NCI-H187 (cell line): Measurements from ENCODE around the gene DNAH2.
"Not testable (repeated sequence)": the region's sequence is repeated elsewhere in the genome, so short reads cannot be mapped to it uniquely, and the experiment has no call there.

ENCODE experiments used
- DNase-seq, 2 experiments: peaks; one replicate each; lab custom pipeline; 2025; lab: John Stamatoyannopoulos, UW

DNAH2 gene

DNA sequence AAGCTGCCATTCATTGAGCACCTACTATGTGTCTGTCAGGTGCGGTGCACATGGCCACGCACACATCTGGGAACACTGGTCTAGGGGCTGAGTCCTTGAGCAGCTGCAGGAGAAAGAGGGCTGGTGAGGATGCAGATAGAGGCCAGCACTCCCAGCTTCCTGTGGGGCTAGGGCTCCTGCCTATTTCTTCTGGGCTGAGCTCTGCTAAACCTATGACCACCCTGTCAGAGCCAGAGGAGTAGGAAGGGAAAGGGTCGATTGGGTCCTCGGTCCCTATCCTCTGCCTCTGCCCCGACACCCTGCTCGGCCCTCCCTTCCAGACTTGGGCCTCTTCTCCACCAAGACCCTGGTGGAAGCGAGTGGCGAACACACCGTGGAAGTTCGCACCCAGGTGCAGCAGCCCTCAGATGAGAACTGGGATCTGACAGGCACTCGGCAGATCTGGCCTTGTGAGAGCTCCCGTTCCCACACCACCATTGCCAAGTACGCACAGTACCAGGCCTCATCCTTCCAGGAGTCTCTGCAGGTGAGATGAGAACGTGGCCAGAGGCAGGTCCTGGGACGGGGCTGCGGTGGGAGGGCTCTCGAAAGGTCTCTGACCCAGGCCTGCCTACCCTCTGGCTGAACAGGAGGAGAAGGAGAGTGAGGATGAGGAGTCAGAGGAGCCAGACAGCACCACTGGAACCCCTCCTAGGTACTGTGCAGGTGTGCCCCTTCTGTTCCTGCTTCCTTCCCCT lies 133.3 kb downstream of the DNAH2 start:
- DNase-seq = no peak

DNA sequence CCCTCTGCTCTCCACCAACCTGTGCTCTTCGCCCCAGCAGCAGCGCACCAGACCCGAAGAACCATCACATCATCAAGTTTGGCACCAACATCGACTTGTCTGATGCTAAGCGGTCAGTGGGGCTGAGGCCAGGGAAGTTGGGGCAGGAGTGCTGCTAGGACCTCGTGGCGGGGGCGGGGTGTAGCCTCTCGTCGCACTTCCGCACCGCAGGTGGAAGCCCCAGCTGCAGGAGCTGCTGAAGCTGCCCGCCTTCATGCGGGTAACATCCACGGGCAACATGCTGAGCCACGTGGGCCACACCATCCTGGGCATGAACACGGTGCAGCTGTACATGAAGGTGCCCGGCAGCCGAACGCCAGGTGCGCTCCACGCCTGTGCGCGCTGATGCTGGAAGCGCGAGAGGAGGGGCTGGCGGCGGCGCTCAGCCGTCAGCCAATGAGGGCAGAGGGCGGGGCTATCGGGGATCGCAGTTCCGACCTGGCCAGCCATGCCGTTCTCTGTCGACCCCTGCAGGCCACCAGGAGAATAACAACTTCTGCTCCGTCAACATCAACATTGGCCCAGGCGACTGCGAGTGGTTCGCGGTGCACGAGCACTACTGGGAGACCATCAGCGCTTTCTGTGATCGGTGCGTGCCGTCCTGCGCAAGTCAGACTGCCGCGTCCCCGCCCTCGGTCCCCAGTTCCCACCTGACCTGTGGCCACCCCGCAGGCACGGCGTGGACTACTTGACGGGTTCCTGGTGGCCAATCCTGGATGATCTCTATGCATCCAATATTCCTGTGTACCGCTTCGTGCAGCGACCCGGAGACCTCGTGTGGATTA lies 134.1 kb downstream of the DNAH2 start:
- peak; percentile 29 to 72 for DNase-seq

DNA sequence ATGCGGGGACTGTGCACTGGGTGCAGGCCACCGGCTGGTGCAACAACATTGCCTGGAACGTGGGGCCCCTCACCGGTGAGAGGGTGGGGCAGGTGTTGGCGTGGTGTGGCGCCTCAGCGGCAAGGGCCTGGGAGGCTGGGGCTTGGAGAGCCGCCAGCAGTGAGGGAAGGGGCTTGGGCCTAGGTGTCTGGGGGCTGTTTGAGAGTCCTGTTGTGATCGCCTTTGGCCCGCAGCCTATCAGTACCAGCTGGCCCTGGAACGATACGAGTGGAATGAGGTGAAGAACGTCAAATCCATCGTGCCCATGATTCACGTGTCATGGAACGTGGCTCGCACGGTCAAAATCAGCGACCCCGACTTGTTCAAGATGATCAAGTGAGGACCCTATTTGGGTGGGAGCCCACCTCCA lies 134.7 kb downstream of the DNAH2 start:
- no peak for DNase-seq

DNA sequence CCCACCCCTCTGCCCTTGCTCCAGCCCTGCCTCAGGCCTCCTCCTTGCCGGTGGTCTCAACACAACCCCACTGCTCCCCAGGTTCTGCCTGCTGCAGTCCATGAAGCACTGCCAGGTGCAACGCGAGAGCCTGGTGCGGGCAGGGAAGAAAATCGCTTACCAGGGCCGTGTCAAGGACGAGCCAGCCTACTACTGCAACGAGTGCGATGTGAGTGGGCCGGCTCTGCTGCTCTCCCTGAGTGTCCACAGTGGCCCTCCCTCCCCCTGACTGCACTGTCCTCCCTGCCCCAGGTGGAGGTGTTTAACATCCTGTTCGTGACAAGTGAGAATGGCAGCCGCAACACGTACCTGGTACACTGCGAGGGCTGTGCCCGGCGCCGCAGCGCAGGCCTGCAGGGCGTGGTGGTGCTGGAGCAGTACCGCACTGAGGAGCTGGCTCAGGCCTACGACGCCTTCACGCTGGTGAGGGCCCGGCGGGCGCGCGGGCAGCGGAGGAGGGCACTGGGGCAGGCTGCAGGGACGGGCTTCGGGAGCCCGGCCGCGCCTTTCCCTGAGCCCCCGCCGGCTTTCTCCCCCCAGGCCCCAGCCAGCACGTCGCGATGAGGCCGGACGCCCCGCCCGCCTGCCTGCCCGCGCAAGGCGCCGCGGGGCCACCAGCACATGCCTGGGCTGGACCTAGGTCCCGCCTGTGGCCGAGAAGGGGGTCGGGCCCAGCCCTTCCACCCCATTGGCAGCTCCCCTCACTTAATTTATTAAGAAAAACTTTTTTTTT lies 135.6 kb downstream of the DNAH2 start:
- DNase-seq = no peak

DNA sequence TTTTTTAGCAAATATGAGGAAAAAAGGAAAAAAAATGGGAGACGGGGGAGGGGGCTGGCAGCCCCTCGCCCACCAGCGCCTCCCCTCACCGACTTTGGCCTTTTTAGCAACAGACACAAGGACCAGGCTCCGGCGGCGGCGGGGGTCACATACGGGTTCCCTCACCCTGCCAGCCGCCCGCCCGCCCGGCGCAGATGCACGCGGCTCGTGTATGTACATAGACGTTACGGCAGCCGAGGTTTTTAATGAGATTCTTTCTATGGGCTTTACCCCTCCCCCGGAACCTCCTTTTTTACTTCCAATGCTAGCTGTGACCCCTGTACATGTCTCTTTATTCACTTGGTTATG lies 136.1 kb downstream of the DNAH2 start:
- DNase-seq = no peak

DNA sequence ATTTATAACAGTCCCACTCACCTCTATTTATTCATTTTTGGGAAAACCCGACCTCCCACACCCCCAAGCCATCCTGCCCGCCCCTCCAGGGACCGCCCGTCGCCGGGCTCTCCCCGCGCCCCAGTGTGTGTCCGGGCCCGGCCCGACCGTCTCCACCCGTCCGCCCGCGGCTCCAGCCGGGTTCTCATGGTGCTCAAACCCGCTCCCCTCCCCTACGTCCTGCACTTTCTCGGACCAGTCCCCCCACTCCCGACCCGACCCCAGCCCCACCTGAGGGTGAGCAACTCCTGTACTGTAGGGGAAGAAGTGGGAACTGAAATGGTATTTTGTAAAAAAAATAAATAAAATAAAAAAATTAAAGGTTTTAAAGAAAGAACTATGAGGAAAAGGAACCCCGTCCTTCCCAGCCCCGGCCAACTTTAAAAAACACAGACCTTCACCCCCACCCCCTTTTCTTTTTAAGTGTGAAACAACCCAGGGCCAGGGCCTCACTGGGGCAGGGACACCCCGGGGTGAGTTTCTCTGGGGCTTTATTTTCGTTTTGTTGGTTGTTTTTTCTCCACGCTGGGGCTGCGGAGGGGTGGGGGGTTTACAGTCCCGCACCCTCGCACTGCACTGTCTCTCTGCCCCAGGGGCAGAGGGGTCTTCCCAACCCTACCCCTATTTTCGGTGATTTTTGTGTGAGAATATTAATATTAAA lies 136.7 kb downstream of the DNAH2 start:
- DNase-seq = no peak

DNA sequence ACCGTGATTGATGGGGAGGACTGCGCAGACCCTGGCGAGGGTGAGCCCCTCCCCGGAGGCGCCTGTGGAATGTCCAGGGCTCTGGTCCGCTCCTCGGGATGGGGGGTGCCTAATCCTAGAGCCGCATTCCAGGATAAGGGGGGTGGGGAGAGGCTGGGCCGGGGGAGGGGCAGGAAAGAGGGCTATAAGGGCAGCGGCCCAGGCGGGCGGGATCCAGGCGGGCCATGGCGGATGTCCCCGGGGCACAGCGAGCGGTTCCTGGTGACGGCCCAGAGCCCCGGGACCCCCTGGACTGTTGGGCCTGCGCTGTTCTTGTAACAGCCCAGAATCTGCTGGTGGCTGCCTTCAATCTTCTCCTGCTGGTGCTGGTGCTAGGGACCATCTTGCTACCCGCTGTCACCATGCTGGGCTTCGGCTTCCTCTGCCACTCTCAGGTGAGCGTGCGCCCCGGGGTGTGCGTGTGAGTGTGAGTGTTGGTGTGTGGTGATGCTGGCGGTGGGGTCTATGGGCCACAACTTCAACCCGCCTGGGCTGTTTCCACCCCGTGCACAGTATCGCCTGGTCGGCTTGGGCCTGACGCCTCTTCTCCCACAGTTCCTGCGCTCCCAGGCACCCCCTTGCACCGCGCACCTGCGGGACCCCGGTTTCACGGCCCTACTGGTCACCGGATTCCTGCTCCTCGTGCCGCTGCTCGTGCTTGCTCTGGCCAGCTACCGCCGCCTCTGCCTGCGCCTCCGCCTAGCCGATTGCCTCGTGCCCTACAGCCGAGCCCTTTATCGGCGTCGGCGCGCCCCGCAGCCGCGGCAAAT lies 137.5 kb downstream of the DNAH2 start, which contains the start of gene TMEM88:
TMEM88 (plus strand) TSS at position 216 of the 809 bp plus-strand sequence; CDS start at position 225, 9 bp downstream.
- DNase-seq = no peak

DNA sequence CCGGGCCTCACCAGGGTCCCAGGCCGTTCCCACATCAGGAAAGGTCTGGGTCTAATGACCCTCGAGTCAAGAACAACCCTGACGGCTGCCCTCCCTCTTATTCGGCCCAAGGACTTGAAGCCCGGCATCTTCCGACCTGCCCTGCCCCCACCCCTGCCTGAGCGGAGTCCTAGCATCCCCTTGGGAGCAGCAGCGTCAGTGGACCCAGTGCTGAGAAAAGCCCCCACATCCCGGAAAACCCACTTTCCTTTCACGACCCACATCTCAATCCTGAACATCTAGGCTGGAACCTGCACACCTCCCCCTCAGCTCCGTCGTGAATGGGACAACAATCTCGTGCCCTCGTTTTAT lies 138.1 kb downstream of the DNAH2 start:
- DNase-seq = no peak

DNA sequence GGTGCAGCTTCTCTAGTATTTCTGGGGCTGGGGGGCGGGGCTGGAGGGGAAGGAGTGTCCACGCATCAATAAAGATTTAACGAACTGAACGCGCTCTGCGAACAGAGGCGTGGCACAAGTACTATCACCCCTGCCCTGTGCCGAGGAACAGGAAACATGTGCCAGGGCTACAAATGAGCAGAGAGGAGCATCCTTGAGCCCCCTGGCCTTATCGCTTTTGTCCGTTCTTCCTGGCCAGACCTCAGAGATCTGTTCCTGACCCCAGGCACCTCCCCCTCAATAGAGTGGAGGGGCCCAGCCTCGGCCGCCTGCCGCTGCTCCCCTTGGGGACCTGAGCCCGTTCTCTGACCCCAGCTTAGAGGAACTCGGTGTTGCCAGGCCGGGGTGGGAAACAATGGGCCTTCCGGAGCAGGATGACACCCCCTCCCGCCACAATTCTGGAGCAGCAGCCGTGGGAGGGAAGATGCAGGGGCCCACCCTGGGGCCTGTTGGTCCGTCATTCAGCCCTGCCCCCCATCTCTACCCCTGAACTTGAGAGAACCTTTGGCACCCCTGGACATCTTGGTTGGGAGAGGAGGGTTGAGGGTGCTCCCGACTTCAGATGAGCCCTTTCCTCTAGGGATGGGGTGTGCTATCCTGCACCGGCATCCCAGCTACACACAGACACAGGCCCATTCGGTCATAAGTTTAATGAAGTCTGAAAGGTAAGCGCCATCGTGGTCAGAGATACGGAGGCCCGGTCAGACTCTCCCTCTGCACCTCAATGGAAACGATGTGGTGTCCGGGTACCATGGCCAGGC lies 138.7 kb downstream of the DNAH2 start:
- DNase-seq = peak in 1 of 2 experiments; percentile 2

DNA sequence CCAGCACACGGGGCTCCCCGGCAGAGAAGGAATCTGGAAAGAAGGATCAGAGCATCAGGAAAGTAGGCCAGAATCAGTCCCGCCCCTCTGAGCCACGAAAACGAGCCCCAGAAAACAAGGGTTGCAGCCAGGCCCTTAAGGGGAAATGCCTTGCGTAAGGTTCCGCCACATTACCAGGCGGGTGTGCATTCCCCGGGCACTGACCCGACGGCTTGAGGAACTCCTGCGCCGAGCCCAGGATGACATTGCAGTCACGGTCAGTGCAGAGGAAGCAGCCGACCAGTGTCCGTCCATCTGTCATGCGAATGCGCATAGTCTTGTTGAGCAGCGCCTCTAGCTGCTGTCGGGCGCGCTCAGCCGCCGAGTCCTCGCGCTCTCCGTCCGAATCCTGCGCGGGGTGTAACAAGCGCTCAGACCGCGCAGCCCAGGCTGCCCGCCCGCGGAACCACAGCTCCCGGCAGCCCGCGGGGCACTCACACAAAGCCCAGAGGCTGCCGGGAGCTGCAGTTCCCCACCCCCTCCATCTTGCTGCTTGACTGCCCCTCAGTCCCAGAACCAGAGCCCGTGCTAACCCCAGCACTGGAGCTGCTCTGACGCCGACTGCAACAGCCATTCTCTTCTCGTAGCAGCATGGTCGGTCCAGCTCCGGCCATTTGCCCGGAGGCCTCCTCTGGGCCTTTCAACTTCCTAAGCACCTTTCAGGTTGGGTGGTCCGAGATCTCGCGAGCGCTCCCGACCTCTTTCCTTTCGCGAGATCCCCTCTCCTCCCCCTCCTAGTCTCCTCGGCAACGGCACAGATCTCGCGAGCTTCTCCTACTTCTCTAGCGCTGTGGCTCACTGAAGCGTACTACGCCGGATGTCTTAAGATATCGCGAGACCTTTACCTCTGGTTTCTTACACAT lies 139.5 kb downstream of the DNAH2 start, which contains the start of gene NAA38:
NAA38 (minus strand) TSS at position 749 of the 902 bp plus-strand sequence; CDS start at position 653, 96 bp downstream.
- peak; percentile 86 to 88 for DNase-seq

DNA sequence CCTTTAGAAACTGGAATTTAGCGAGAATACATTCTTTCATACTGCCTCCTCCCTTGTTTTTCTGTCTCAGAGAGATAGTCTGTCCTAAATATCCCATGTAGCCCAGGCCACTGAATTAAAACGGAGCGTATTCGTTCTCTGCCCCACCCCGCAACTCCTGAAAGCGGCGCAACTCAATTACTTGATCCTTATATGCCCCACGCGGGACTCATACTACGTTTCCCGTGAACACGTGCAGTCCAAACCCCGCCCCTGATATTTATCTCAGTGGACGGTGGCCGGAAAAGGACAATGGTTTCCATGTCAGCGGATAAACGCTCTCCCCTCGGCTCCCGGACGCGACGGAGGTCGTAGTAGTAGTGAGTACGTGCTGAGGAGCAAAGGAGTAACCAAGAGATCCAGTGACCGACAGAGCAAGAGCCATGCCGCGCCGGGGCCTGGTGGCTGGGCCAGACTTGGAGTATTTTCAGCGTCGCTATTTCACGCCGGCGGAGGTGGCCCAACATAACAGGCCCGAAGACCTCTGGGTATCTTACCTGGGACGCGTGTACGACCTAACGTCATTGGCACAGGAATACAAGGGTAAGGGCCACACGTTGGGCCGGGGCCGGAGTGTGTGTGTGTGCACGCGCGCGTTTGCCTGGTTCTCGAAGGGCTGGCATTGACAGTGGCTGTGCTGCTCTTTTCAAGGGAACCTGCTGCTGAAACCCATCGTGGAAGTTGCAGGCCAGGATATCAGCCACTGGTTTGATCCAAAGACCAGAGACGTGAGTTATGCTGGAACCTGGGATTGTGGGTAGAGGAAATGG lies 140.4 kb downstream of the DNAH2 start, which contains the start of gene CYB5D1:
CYB5D1 (plus strand) TSS at position 291 of the 809 bp plus-strand sequence; CDS start at position 423, 132 bp downstream.
- DNase-seq = peak; percentile 78 to 87

DNA sequence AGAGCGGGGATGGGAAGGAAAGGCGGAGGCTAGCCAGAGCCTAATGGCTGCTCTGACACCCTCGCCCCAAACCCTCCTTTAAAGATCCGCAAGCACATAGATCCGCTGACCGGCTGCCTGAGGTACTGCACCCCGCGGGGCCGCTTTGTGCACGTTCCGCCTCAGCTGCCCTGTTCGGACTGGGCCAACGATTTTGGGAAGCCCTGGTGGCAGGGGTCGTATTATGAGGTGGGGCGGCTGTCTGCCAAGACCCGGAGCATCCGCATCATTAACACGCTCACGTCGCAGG lies 140.9 kb downstream of the DNAH2 start:
- DNase-seq = no peak

DNA sequence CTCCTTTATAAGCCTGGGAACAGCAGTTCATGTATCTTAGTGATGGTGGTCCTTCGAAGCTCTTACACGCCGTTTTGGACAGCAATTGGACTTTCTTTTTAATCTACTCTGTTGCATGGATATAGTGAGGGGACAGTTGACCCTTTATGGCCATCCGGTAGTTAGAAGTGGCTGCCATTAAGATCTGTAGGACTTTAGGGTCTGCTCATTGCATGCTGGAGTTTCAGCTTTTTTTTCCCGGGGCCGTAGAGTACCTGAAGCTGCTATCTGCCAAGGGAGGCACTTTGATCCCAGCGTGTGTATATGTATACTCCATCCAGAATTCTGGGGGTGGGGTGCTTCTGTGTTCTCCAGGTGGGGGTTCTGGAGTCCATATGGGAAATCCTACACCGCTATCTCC lies 141.5 kb downstream of the DNAH2 start:
- DNase-seq = no peak

DNA sequence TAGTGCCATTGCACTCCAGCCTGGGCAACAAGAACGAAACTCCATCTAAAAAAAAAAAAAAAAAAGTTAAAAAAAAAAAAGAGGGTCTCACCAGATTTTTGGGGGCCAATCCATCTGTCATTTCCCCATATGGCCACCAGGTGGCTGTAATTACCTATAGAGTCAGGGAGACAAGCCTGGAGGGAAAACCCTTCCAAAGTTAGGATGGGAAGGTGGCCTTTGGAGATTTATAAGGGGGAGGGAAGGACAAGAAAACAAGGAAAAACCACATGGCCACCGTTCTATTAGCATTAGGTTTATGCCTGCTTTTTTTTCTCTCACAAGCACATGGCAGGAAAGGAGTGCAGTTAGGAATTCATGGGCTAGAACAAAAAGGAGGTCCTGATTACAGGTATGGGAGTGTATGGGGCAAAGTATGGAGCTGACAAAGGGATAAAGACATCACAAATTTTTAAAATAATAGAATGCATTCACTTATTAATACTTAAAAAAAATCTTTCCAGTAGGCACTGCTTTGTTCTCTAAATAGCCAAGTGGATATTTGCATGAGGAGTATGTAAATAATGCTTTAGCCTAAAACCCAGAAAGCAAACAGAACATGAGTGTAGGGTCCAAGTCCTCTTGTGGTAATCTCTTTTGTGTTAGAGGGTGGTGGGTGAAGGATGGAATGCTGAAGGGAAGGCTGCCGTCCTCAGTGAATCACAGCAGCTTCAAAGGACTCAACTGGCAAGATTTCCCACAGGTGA lies 145.3 kb downstream of the DNAH2 start:
- no peak for DNase-seq

DNA sequence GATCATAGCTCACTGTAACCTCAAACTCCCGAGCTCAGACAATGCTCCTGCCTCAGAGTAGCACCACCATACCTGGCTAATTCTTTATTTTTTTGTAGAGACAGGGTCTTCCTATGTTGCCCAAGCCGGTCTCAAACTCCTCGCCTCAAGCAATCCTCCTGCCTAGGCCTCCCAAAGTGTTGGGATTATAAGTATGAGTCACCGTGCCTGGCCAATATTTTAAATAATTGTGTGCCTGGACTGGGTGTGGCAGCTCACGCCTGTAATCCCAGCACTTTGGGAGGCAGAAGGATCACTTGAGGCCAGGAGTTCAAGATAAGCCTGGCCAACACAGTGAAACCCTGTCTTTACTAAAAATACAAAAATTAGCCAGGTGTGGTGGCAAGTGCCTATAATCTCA lies 146.8 kb downstream of the DNAH2 start:
- not testable (repeated sequence) for DNase-seq

DNA sequence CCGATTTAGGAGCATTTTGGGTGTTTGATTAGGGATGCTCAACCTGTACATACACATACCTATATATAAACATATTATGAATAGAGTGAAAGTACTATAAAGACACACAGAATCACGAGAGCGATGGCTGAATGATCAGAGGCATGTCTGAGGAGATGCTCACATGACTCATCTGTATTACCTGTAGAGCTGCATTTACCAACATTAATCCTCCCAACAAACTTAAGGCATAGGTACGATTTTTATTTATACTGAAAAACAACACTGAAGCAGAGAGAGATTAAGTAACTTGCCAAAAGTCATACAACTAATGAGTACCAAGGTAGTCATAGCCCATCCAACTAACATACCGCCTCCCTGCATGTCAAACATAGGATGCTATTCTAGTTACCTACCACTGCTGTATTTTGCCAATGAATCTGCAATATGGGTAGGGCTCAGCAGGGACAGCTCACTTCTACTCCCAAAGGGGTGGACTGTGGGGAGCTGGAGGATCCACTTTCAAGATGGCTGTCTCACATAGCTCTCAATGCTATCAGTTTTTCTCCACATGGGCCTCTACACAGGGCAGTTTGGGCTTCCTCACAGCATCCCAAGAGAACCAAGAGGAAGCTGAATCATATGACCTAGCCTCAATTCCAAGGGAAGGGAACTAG lies 147.6 kb downstream of the DNAH2 start:
- DNase-seq = no peak

DNA sequence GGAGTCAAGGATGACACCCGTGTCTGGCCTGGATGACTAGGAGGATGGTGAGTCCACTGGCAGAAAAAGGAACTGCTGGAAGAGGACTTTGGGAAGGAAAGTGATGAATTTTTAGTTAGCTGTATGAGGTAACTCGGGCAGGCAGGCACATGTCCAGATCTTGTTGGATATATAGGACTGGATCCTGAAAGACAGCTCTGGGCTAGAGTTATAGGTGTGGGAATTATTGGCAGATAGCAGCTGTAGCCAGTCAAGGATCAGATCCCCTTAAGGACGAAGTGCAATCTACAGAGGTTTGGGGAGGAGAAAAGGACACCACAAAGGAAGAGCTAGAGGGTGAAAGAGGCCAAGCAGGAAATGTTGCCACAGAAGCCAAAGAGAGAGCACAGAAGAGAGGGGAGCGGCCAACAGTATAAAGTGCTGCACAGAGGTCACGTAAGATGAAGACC lies 150.4 kb downstream of the DNAH2 start:
- no peak for DNase-seq
